Transverse colon (tissue), 4 donors: ENCODE data around the gene OPTN. TPM values are rescaled to one million over a fixed set of nuclear protein-coding genes. Genes with fewer than 3 reads are reported as not detected.

Source experiments
- DNase-seq: peaks from one replicate; pipeline ENCODE4 v3.0.0-alpha.2; 2019
- H3K27ac ChIP-seq, 4 donors: fragments of 200-600 bp; sonication (generic); 2 replicates each; pipeline ENCODE4 v1.5.1; 2016 to 2018; ENCODE audit warnings: inconsistent platforms in 4 of 4
- H3K27me3 ChIP-seq: fragments of 200-600 bp; sonication (generic); 2 replicates; pipeline ENCODE4 v1.5.1; 2017; ENCODE audit warnings: inconsistent platforms
- H3K36me3 ChIP-seq, 4 donors: fragments of 200-600 bp; sonication (generic); 2 replicates each; pipeline ENCODE4 v1.5.1; 2017 to 2019; ENCODE audit warnings: inconsistent platforms in 4 of 4
- H3K4me1 ChIP-seq, 4 donors: fragments of 200-600 bp; sonication (generic); 2 replicates each; pipeline ENCODE4 v1.5.1; 2017 to 2020; ENCODE audit warnings: inconsistent platforms in 4 of 4
- H3K4me3 ChIP-seq, 4 donors: fragments of 200-600 bp; sonication (generic); 1 replicate in 1 of 4; 2 replicates in 3 of 4; pipeline versions ENCODE4 v1.5.1 to v1.6.1; 2017 to 2019; ENCODE audit warnings: inconsistent platforms in 4 of 4
- H3K9me3 ChIP-seq, 2 donors: fragments of 200-600 bp; sonication (generic); 2 replicates each; pipeline ENCODE4 v1.5.1; 2017 to 2019; ENCODE audit warnings: inconsistent platforms in 2 of 2
- EP300 ChIP-seq: sonication (generic); formaldehyde crosslinking; IDR thresholded peaks from one replicate; pipeline ENCODE4 v1.6.1; 2017; ENCODE audit warnings: antibody characterized with exemption, low read depth
- POLR2A ChIP-seq: fragments of 450-650 bp; IDR thresholded peaks from one replicate; pipeline ENCODE4 v1.6.1; 2016; ENCODE audit warnings: antibody characterized with exemption, mild to moderate bottlenecking, moderate library complexity
- POLR2AphosphoS5 ChIP-seq, 3 donors: sonication (generic); formaldehyde crosslinking; IDR thresholded peaks; one replicate each; pipeline ENCODE4 v1.6.1; 2016; ENCODE audit warnings: antibody characterized with exemption in 3 of 3
- WGBS, 2 donors: methylation state at CpG; one replicate each; pipeline ENCODE4 v1.1.5; 2018; ENCODE audit warnings: low coverage in 1 of 2; 5-methylcytosine and 5-hydroxymethylcytosine counted together
- in situ Hi-C, 4 donors: fragments of 200-750 bp; cut with MboI; loops; one replicate each; pipeline versions ENCODE4 v1.15.0 to v1.15.1; 2017; ENCODE audit warnings: low sequenced_read_pairs in 3 of 4, low pct_ligation_motif_present in 1 of 4, low pct_unique_long_range_greater_than_20kb in 1 of 4
- intact Hi-C: fragments of 100-400 bp; cut with DNase I; formaldehyde crosslinking; loops from one replicate; pipeline ENCODE4 v1.15.1; 2023; ENCODE audit warnings: low total_unique reads
- total RNA-seq, 4 donors: library from RNA; depleted of rRNA; stranded (reverse); fragments of >200 nt; gene quantifications; one replicate each; pipeline ENCODE4 v1.1.0, GENCODE V29; 2016
- TF ChIP-seq, protein P1 (sequence below), 5 experiments: fragments of 200-600 bp in 3 of 5; fragments of 450-650 bp in 2 of 5; sonication (generic) in 3 of 5; IDR thresholded peaks; 1 replicate in 2 of 5; 2 replicates in 3 of 5; pipeline ENCODE4 v1.5.1; 2016 to 2017; ENCODE audit warnings: antibody characterized with exemption in 5 of 5, inconsistent platforms in 3 of 5, mild to moderate bottlenecking in 2 of 5, moderate library complexity in 1 of 5

The OPTN gene
- total RNA-seq, 4 donors from 2014 or later, result 39.2 to 74.8 (median 66.3) TPM

DNA sequence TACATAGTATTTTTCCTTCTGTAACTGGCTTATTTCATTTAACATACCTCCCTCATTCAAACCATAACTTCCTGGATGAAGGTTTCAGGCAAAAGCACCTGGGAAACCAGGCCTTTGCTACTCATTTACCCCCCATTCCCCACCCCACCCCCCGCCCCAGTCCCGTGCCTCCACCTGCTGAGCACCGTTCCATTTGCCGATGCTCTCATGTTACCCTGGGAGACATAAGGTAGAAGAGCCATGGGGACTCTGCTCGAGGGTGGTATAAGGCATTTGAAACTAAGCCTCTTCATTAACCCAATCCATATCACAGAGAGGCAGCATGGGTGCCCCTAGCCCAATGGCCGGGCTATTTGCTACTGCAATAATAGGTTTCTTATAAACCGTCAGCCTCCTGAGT, 39.2 kb downstream of the OPTN start:
- in situ Hi-C loops, result no loop called here
- Histone ChIP-seq H3K27me3 (no peaks in the 10 kb centered on the region), H3K4me3 (no peak overlapping the region), H3K36me3 (peaks cover 0 to 62% (median 21%) of the 10 kb centered on the region in 4 donors), H3K4me1 (no peaks in the 10 kb centered on the region), H3K27ac (no peak overlapping the region), H3K9me3 (no peaks in the 10 kb centered on the region)
- DNase-seq, result no peak
- intact Hi-C loops, result no loop called here
- TF ChIP-seq POLR2AphosphoS5 (IDR thresholded peaks at IDR 0.05) (no peak), EP300 (no peak), POLR2A (no peak)
- TF ChIP-seq, protein P1, sequence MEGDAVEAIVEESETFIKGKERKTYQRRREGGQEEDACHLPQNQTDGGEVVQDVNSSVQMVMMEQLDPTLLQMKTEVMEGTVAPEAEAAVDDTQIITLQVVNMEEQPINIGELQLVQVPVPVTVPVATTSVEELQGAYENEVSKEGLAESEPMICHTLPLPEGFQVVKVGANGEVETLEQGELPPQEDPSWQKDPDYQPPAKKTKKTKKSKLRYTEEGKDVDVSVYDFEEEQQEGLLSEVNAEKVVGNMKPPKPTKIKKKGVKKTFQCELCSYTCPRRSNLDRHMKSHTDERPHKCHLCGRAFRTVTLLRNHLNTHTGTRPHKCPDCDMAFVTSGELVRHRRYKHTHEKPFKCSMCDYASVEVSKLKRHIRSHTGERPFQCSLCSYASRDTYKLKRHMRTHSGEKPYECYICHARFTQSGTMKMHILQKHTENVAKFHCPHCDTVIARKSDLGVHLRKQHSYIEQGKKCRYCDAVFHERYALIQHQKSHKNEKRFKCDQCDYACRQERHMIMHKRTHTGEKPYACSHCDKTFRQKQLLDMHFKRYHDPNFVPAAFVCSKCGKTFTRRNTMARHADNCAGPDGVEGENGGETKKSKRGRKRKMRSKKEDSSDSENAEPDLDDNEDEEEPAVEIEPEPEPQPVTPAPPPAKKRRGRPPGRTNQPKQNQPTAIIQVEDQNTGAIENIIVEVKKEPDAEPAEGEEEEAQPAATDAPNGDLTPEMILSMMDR (IDR thresholded peaks at IDR 0.05), result no peak
- 92 to 100% methylated on average over 3 to 7 of the region's 7 CpGs for WGBS, 2 donors

DNA sequence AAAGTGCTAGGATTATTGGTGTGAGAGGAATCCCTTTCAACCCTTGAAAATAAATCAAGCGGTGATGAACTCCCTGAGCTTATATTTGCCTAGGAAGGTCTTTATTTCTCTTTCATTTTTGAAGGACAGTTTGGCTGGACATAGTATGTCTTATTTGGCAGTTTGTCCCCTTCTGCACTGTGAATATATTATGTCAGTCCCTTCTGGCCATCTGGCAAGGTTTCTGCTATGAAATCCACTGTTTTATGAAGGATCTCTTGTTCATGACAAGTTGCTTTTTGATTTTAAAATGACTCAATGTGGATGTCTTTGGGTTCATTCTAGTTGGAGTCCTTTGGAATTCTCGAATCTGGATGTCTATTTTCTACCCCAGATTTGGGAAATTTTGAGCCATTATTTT, 39.7 kb downstream of the OPTN start:
- in situ Hi-C loops (no loop called here), intact Hi-C loops (no loop called here)
- TF ChIP-seq POLR2AphosphoS5 (IDR thresholded peaks at IDR 0.05) (no peak), EP300 (no peak), POLR2A (no peak)
- TF ChIP-seq, protein P1 (IDR thresholded peaks at IDR 0.05), result no peak
- WGBS, 2 donors, result 86 to 96% methylated on average over 2 of the region's 2 CpGs
- no peak overlapping the region for H3K27ac ChIP-seq
- H3K36me3 ChIP-seq, result peaks cover 0 to 60% (median 19%) of the 10 kb centered on the region in 4 donors
- H3K27me3 ChIP-seq, result no peaks in the 10 kb centered on the region
- H3K9me3 ChIP-seq, result no peaks in the 10 kb centered on the region
- H3K4me1 ChIP-seq, result no peaks in the 10 kb centered on the region
- H3K4me3 ChIP-seq, result no peak overlapping the region
- DNase-seq, result no peak

DNA sequence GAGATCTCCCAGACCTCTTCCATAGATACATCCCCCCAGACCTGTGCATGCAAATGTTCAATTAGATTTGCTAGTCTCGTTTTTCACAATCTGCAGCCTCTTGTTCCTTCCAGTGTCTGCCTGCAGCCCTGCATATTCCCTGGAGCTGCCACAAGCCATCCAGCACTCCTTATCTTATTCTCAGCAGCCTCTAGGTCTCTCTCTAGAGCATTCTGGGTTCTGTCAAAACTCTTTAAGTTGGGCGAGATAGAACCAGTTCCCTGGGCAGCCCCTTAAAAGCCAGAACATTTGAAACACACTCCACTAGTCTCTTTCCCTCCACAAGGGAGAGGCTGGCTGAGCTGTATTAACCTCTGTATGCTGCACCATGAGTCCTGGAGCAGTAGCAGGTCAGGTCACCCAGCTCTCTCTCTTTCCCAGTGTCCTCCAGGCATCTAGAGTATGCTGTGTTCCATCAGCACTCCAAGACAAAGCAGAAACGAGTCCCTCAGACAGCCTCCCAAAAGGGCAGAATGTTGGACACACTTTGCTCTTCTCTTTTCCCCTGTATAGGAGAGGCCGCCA, 40.7 kb downstream of the OPTN start:
- Histone ChIP-seq H3K27ac (no peak overlapping the region), H3K9me3 (no peaks in the 10 kb centered on the region), H3K4me3 (no peak overlapping the region), H3K27me3 (no peaks in the 10 kb centered on the region), H3K36me3 (peaks cover 0 to 50% (median 13%) of the 10 kb centered on the region in 4 donors), H3K4me1 (no peaks in the 10 kb centered on the region)
- in situ Hi-C loops (no loop called here), intact Hi-C loops (no loop called here)
- TF ChIP-seq EP300 (no peak), POLR2A (no peak), POLR2AphosphoS5 (IDR thresholded peaks at IDR 0.05) (no peak)
- TF ChIP-seq, protein P1 (IDR thresholded peaks at IDR 0.05), result no peak
- 86 to 100% methylated on average over 2 to 4 of the region's 4 CpGs for WGBS, 2 donors
- DNase-seq, result no peak

DNA sequence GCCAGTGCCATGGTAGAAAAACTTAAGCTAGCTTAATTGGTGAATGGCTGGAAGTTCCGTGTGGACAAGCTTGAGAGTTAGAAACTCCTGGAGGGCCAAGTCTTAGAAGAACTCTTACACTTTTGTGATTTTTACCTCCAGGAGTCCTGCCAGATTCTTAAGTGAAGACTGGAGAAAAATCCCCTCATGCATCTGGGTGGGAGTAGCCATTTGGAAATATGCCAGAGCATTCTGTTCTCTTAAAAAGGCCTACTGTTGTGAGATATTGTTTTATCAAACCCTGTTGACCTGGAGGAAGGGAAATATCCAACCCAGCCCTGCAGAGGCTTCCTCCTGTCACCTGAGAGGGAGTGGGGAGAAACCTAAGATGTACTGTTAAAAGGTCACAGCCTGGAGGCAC, 43.8 kb downstream of the OPTN start:
- no peak for DNase-seq
- H3K4me3 ChIP-seq, result no peak overlapping the region
- H3K9me3 ChIP-seq, result no peaks in the 10 kb centered on the region
- in situ Hi-C loops, result no loop called here
- no peaks in the 10 kb centered on the region for H3K4me1 ChIP-seq
- no peak overlapping the region for H3K27ac ChIP-seq
- H3K27me3 ChIP-seq, result no peaks in the 10 kb centered on the region
- intact Hi-C loops, result no loop called here
- H3K36me3 ChIP-seq, result peaks cover 0 to 27% (median 5%) of the 10 kb centered on the region in 4 donors
- TF ChIP-seq POLR2A, result no peak
- TF ChIP-seq, protein P1 (IDR thresholded peaks at IDR 0.05), result no peak
- TF ChIP-seq POLR2AphosphoS5 (IDR thresholded peaks at IDR 0.05), result no peak
- TF ChIP-seq EP300, result no peak
- WGBS, 2 donors, result 83 to 100% methylated on average over 1 of the region's 1 CpG
